Kidney epithelial cell (primary cell): ENCODE data around the gene SLC8A2. TPM values are rescaled to one million over a fixed set of nuclear protein-coding genes. Genes with fewer than 3 reads are reported as not detected.

Source experiments
- DNase-seq: peaks from one replicate; pipeline ENCODE4 v3.0.0-alpha.2; 2010; ENCODE audit warnings: low read depth
- H3K27me3 ChIP-seq: 2 replicates; pipeline ENCODE4 v1.6.0; 2011; ENCODE audit warnings: low read length; ENCODE audit not compliant: control insufficient read depth, insufficient read depth
- H3K36me3 ChIP-seq: 2 replicates; pipeline ENCODE4 v1.5.1; 2011; ENCODE audit warnings: low read length; ENCODE audit not compliant: control insufficient read depth, insufficient read depth
- H3K4me3 ChIP-seq: 2 replicates; pipeline ENCODE4 v1.5.1; 2011; ENCODE audit warnings: low read depth, mild to moderate bottlenecking, control low read depth, low read length
- total RNA-seq: library from RNA; depleted of rRNA; stranded (reverse); fragments of >200 nt; gene quantifications from 2 replicates; pipeline ENCODE4 v1.2.3, GENCODE V29; 2015
- TF ChIP-seq, protein P1 (sequence below): IDR thresholded peaks from 2 replicates; pipeline ENCODE4 v1.5.1; 2011; ENCODE audit warnings: mild to moderate bottlenecking, moderate library complexity, low read length, control low read depth, inconsistent platforms; ENCODE audit not compliant: insufficient read depth, poor library complexity, severe bottlenecking

The SLC8A2 gene
- total RNA-seq, 1 donor from 2014 or later = not detected

GRCh38 chr19:47471381-47471732 is 336 bp downstream of the SLC8A2 start:
- Histone ChIP-seq H3K27me3 (peaks cover 52% of the 10 kb centered on the region), H3K36me3 (no peaks in the 10 kb centered on the region), H3K4me3 (no peak overlapping the region)
- no peak for DNase-seq
- TF ChIP-seq, protein P1, sequence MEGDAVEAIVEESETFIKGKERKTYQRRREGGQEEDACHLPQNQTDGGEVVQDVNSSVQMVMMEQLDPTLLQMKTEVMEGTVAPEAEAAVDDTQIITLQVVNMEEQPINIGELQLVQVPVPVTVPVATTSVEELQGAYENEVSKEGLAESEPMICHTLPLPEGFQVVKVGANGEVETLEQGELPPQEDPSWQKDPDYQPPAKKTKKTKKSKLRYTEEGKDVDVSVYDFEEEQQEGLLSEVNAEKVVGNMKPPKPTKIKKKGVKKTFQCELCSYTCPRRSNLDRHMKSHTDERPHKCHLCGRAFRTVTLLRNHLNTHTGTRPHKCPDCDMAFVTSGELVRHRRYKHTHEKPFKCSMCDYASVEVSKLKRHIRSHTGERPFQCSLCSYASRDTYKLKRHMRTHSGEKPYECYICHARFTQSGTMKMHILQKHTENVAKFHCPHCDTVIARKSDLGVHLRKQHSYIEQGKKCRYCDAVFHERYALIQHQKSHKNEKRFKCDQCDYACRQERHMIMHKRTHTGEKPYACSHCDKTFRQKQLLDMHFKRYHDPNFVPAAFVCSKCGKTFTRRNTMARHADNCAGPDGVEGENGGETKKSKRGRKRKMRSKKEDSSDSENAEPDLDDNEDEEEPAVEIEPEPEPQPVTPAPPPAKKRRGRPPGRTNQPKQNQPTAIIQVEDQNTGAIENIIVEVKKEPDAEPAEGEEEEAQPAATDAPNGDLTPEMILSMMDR = no peak

- TF ChIP-seq, protein P1 = no peak
- no peaks in the 10 kb centered on the region for H3K36me3 ChIP-seq
- no peak for DNase-seq
- peaks cover 55% of the 10 kb centered on the region for H3K27me3 ChIP-seq
- H3K4me3 ChIP-seq = no peak overlapping the region
These were observed 1.1 kb downstream of the SLC8A2 start for GRCh38 chr19:47470447-47471195.

DNA sequence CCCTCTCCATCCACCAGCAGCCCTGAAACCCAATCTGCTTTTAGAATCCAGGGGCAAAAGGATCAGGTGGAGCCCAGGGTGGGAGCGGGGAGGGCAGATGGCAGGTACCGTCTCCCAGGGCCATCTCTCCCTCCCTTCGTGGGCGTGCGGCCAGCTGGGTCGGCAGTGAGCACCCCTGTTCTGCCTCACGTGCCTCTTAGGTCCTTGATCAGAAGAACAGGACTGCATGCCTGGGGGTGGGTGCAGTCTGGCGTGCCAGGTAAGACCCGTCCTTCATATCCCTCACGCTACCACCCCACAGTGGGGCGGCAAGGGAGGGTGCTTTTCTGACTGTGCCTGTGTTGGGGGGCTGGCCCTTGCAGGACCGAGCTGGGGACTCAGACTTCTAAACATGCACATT is 2.0 kb downstream of the SLC8A2 start:
- no peak for DNase-seq
- TF ChIP-seq, protein P1 = no peak
- Histone ChIP-seq H3K36me3 (no peaks in the 10 kb centered on the region), H3K4me3 (no peak overlapping the region), H3K27me3 (peaks cover 59% of the 10 kb centered on the region)

DNA sequence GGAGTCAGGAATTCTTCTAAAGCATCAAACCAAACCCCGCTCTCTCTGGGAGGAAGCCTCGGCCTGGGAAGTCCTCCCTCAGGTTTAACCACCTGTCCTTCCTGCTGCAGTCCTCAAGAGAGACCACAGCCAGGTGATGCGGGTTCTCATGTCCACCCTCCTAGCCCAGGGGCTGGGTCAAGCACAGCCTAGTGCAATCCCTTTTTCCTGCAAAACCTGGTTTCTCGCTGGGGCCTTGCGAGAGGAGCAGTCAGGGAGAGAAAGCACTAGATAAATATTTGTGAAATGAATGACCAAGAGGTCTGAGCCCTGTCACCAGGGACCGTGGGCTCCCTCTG is 2.4 kb downstream of the SLC8A2 start:
- DNase-seq = no peak
- no peak overlapping the region for H3K4me3 ChIP-seq
- H3K36me3 ChIP-seq = no peaks in the 10 kb centered on the region
- H3K27me3 ChIP-seq = peaks cover 60% of the 10 kb centered on the region
- TF ChIP-seq, protein P1 = no peak

DNA sequence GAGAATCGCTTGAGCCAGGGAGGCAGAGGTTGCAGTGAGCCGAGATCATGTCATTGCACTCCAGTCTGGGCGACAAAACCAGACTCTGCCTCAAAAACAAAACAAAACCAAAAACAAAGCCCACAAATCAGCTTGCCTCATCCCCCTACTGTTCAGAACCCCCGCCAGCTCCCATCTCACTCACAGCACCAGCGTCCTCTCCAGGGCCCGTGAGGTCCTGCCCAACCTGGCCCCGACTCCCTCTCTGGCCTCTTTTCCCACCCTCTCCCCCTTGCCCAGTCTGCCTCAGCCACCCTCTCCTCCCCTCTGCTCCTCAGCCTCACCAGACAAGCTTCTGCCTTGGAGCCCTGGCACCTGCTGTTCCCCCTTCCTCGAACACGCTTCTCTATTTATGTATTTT is 3.8 kb downstream of the SLC8A2 start:
- Histone ChIP-seq H3K4me3 (no peak overlapping the region), H3K27me3 (peaks cover 58% of the 10 kb centered on the region), H3K36me3 (no peaks in the 10 kb centered on the region)
- no peak for DNase-seq
- TF ChIP-seq, protein P1 = no peak

GRCh38 chr19:47465957-47466356 is 5.7 kb downstream of the SLC8A2 start:
- H3K27me3 ChIP-seq = peaks cover 51% of the 10 kb centered on the region
- TF ChIP-seq, protein P1 = no peak
- DNase-seq = no peak
- no peak overlapping the region for H3K4me3 ChIP-seq
- H3K36me3 ChIP-seq = no peaks in the 10 kb centered on the region
